Neutrophil (primary cell): ENCODE data around the gene SH3D21.
A peak's percentile ranks its signal among the peaks of the same experiment; 100 is the strongest.

Experiments
- H3K27ac ChIP-seq: fragments of 200-600 bp; sonication (generic); 2 replicates; pipeline ENCODE4 v1.5.1; 2016; ENCODE audit warnings: mild to moderate bottlenecking, moderate library complexity
- H3K27me3 ChIP-seq: fragments of 200-600 bp; sonication (generic); 2 replicates; pipeline ENCODE4 v1.6.0; 2016; ENCODE audit warnings: mild to moderate bottlenecking
- H3K36me3 ChIP-seq: fragments of 200-600 bp; sonication (generic); 2 replicates; pipeline ENCODE4 v1.5.1; 2017
- H3K4me1 ChIP-seq, 2 experiments: fragments of 200-600 bp in 1 of 2; sonication (generic) in 1 of 2; 1 replicate in 1 of 2; 2 replicates in 1 of 2; pipeline versions ENCODE4 v1.5.1 to v1.6.1; 2013 to 2016; ENCODE audit warnings: low read depth in 1 of 2, low read length in 1 of 2, mild to moderate bottlenecking in 1 of 2, moderate library complexity in 1 of 2; ENCODE audit not compliant: control insufficient read depth in 1 of 2, insufficient read depth in 1 of 2
- H3K4me3 ChIP-seq, 2 experiments: fragments of 200-600 bp in 1 of 2; sonication (generic) in 1 of 2; 1 replicate in 1 of 2; 2 replicates in 1 of 2; pipeline ENCODE4 v1.5.1; 2013 to 2016; ENCODE audit warnings: low read depth in 1 of 2, low read length in 1 of 2, mild to moderate bottlenecking in 1 of 2, moderate library complexity in 1 of 2
- H3K9me3 ChIP-seq: fragments of 200-600 bp; sonication (generic); 2 replicates; pipeline ENCODE4 v1.5.1; 2016
- CTCF ChIP-seq: fragments of 200-600 bp; sonication (generic); IDR thresholded peaks from 2 replicates; pipeline ENCODE4 v1.5.1; 2016; ENCODE audit warnings: antibody characterized with exemption

SH3D21 gene

GRCh38 chr1:36324353-36324703 lies 18.2 kb downstream of the SH3D21 start:
- Histone ChIP-seq H3K27ac (no peak overlapping the region), H3K27me3 (peaks cover 67% of the 10 kb centered on the region), H3K9me3 (no peaks in the 10 kb centered on the region), H3K36me3 (no peaks in the 10 kb centered on the region), H3K4me3 (peak overlapping the region; percentile 76 to 82), H3K4me1 (peaks cover 38 to 41% of the 10 kb centered on the region in 2 experiments)
- TF ChIP-seq CTCF: no peak

GRCh38 chr1:36326499-36326898 lies 20.3 kb downstream of the SH3D21 start:
- Histone ChIP-seq H3K27me3 (peaks cover 49% of the 10 kb centered on the region), H3K9me3 (no peaks in the 10 kb centered on the region), H3K27ac (no peak overlapping the region), H3K36me3 (no peaks in the 10 kb centered on the region), H3K4me3 (no peak overlapping the region), H3K4me1 (peaks cover 26 to 29% of the 10 kb centered on the region in 2 experiments)
- TF ChIP-seq CTCF: no peak

GRCh38 chr1:36327421-36328087 lies 21.4 kb downstream of the SH3D21 start:
- Histone ChIP-seq H3K4me3 (no peak overlapping the region), H3K4me1 (peaks cover 17 to 18% of the 10 kb centered on the region in 2 experiments), H3K27me3 (peaks cover 39% of the 10 kb centered on the region), H3K27ac (no peak overlapping the region), H3K36me3 (no peaks in the 10 kb centered on the region), H3K9me3 (no peaks in the 10 kb centered on the region)
- TF ChIP-seq CTCF: no peak

- Histone ChIP-seq H3K9me3 (no peaks in the 10 kb centered on the region), H3K4me3 (no peak overlapping the region), H3K4me1 (peaks cover 13% of the 10 kb centered on the region in 2 experiments), H3K27ac (no peak overlapping the region), H3K36me3 (no peaks in the 10 kb centered on the region), H3K27me3 (peaks cover 34% of the 10 kb centered on the region)
- no peak for TF ChIP-seq CTCF
Measured at GRCh38 chr1:36328088-36328480, 21.9 kb downstream of the SH3D21 start.

- Histone ChIP-seq H3K27ac (no peak overlapping the region), H3K4me3 (no peak overlapping the region), H3K27me3 (peaks cover 28% of the 10 kb centered on the region), H3K36me3 (no peaks in the 10 kb centered on the region), H3K4me1 (peaks cover 9 to 10% of the 10 kb centered on the region in 2 experiments), H3K9me3 (no peaks in the 10 kb centered on the region)
- no peak for TF ChIP-seq CTCF
Measured at GRCh38 chr1:36328713-36329112, 22.5 kb downstream of the SH3D21 start.
